Measurements from ENCODE around the gene SLC35C1. TPM values are rescaled to one million over a fixed set of nuclear protein-coding genes. Genes with fewer than 3 reads are reported as not detected.

The SLC35C1 gene
- total RNA-seq, 1 experiment from 2014 or later: 10.4 TPM

DNA sequence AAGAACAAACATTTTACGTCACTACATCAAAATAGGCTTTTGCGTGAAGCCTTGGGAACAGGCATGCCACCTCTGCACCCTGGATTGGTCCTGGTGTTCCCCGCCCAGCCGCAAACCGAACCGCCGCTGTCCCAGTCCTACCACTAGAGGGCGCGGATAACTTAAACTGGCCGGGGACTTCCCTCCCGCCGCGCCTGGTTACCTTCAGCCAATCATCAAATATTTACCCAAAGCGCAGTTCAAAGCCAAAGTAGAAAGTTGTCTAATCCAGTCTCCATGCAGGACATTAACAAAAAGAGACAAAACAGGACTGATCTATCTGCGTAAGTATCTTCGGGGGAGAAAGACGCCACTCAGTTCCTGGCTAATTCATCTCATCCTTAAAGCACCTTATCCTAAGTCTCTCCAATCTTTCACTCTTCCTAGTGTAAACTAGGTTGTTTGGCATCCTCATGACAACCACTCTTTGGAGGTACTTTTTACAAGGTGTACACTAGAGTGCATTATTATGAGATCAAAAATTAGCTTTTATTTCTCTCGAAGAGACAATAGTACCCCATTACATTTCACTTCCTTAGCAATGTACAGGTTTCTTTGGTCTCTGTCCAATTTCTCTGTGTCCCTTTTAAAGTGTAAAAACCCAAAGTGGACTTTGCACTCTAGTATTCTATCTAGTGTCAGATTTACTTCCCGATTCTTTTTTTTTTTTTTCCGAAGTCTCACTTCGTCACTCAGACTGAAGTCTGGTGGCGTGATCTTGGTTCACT lies 38.4 kb downstream of the SLC35C1 start:
- Mint-ChIP-seq H3K4me1 (peaks cover 7% of the 10 kb centered on the region), H3K27ac (no peak overlapping the region), H3K9me3 (peaks cover 8% of the 10 kb centered on the region; the same call in 1 of the 2 replicates), H3K4me3 (no peak overlapping the region), H3K36me3 (no peaks in the 10 kb centered on the region), H3K27me3 (ENCODE audit: low read depth) (peaks cover 36% of the 10 kb centered on the region)
- TF ChIP-seq CDX4 (CRISPR knock-in tag; IDR thresholded peaks at IDR 0.05; ENCODE audit: borderline replicate concordance) (no peak), CTCF (IDR thresholded peaks at IDR 0.05) (peak; percentile 92), GABPB1 (CRISPR knock-in tag; IDR thresholded peaks at IDR 0.05) (peak; percentile 32; the same call in 1 of the 2 replicates), SP1 (CRISPR knock-in tag; conservative IDR thresholded peaks at IDR 0.05) (peak; percentile 48; the same call in 1 of the 2 replicates), TEAD4 (CRISPR knock-in tag; IDR thresholded peaks at IDR 0.05) (no peak), ARID4B (CRISPR knock-in tag; IDR thresholded peaks at IDR 0.05; ENCODE audit: borderline replicate concordance) (no peak), IRF2 (CRISPR knock-in tag; IDR thresholded peaks at IDR 0.05; ENCODE audit: borderline replicate concordance, low read depth) (no peak), ATF6 (CRISPR knock-in tag; IDR thresholded peaks at IDR 0.05) (no peak)
- POLR2A ChIA-PET: no interaction called here
- ATAC-seq: peak; percentile 29
- peak; percentile 91 for DNase-seq (ENCODE audit: low spot score)
- CTCF ChIA-PET: interaction anchor here (0.6 to 2.4 kb wide), 12 partner anchors 9 to 849 kb away, joined by 3 to 15 read pairs (median 4); no protein-coding TSS in a partner anchor

DNA sequence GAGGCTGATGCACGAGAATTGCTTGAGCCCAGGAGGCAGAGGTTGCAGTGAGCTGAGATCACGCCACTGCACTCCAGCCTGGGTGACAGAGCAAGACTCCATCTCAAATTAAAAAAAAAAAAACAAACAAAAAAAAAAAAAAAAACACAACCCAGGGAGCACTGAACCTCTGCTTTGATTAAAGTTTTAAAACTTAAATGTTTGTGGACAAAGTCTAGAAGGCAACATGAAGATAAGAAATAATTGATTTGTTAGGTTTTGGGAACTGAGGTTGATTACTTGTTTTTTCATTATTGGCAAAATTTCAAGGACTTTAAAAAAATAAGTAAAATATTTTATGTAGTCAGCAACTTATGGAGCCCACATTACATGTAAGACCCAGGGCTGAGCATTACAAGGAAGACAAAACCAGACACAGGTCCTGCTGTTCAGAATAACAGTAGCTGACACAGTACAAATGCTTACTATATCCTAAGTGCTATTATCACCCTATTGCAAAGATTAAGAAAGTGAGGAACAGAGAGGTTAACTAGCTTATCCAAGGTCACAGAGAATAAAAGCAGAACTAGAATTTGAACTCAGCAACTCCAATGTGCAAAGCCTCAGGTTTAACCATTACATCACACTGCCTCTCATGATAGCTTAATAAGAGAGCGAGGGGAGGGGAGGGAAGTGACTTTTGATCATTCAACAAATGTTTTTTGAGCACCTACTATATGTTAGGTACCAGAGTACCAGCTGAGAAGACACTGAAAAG lies 40.1 kb downstream of the SLC35C1 start:
- no peak overlapping the region for H3K27ac Mint-ChIP-seq
- ChIA-PET POLR2A (no interaction called here), CTCF (interaction anchor here (0.7 to 1.2 kb wide), 4 partner anchors 27 to 665 kb away, joined by 3 to 4 read pairs (median 3); no protein-coding TSS in a partner anchor)
- peaks cover 8% of the 10 kb centered on the region; the same call in 1 of the 2 replicates for H3K9me3 Mint-ChIP-seq
- no peak for ATAC-seq
- no peaks in the 10 kb centered on the region for H3K36me3 Mint-ChIP-seq
- peaks cover 33% of the 10 kb centered on the region for H3K27me3 Mint-ChIP-seq (ENCODE audit: low read depth)
- no peak overlapping the region for H3K4me3 Mint-ChIP-seq
- peaks cover 11% of the 10 kb centered on the region for H3K4me1 Mint-ChIP-seq
- no peak for DNase-seq (ENCODE audit: low spot score)
- TF ChIP-seq OVOL2 (CRISPR knock-in tag; IDR thresholded peaks at IDR 0.05; ENCODE audit: borderline replicate concordance) (no peak), SMAD3 (CRISPR knock-in tag; IDR thresholded peaks at IDR 0.05; ENCODE audit: borderline replicate concordance) (no peak), HMGA2 (CRISPR knock-in tag; IDR thresholded peaks at IDR 0.05) (no peak), JAZF1 (CRISPR knock-in tag; IDR thresholded peaks at IDR 0.05) (no peak), ERG (CRISPR knock-in tag; IDR thresholded peaks at IDR 0.05) (no peak), ZNF416 (CRISPR knock-in tag; IDR thresholded peaks at IDR 0.05) (no peak), ELF4 (CRISPR knock-in tag; IDR thresholded peaks at IDR 0.05; ENCODE audit: low read depth) (no peak)
- TF ChIP-seq, protein P1, sequence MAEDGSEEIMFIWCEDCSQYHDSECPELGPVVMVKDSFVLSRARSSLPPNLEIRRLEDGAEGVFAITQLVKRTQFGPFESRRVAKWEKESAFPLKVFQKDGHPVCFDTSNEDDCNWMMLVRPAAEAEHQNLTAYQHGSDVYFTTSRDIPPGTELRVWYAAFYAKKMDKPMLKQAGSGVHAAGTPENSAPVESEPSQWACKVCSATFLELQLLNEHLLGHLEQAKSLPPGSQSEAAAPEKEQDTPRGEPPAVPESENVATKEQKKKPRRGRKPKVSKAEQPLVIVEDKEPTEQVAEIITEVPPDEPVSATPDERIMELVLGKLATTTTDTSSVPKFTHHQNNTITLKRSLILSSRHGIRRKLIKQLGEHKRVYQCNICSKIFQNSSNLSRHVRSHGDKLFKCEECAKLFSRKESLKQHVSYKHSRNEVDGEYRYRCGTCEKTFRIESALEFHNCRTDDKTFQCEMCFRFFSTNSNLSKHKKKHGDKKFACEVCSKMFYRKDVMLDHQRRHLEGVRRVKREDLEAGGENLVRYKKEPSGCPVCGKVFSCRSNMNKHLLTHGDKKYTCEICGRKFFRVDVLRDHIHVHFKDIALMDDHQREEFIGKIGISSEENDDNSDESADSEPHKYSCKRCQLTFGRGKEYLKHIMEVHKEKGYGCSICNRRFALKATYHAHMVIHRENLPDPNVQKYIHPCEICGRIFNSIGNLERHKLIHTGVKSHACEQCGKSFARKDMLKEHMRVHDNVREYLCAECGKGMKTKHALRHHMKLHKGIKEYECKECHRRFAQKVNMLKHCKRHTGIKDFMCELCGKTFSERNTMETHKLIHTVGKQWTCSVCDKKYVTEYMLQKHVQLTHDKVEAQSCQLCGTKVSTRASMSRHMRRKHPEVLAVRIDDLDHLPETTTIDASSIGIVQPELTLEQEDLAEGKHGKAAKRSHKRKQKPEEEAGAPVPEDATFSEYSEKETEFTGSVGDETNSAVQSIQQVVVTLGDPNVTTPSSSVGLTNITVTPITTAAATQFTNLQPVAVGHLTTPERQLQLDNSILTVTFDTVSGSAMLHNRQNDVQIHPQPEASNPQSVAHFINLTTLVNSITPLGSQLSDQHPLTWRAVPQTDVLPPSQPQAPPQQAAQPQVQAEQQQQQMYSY (CRISPR knock-in tag; IDR thresholded peaks at IDR 0.05): no peak
- TF ChIP-seq, protein P2, sequence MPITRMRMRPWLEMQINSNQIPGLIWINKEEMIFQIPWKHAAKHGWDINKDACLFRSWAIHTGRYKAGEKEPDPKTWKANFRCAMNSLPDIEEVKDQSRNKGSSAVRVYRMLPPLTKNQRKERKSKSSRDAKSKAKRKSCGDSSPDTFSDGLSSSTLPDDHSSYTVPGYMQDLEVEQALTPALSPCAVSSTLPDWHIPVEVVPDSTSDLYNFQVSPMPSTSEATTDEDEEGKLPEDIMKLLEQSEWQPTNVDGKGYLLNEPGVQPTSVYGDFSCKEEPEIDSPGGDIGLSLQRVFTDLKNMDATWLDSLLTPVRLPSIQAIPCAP (CRISPR knock-in tag; IDR thresholded peaks at IDR 0.05): no peak

All from WTC11 (cell line).